H1 (cell line): ENCODE data around the gene BPHL. TPM values are rescaled to one million over a fixed set of nuclear protein-coding genes. Genes with fewer than 3 reads are reported as not detected.

Experiments used
- CTCF ChIA-PET: fragments of 300-600 bp; sonication (Branson Sonifier 250); formaldehyde crosslinking; loops from one replicate; lab custom pipeline; 2021; ENCODE audit not compliant: partially characterized antibody; lab: Charles Lee
- POLR2A ChIA-PET: fragments of 300-600 bp; sonication (Branson Sonifier 250); formaldehyde crosslinking; loops from one replicate; lab custom pipeline; 2021; ENCODE audit warnings: inconsistent platforms; ENCODE audit not compliant: partially characterized antibody; lab: Charles Lee
- DNase-seq, 2 experiments: peaks; one replicate each; pipeline versions ENCODE4 v3.0.0 to v3.0.0-alpha.2; 2010 to 2022; ENCODE audit warnings: low spot score in 2 of 2, low read depth in 1 of 2, mixed read lengths in 1 of 2
- FAIRE-seq: peaks from 2 replicates; lab custom pipeline; 2011; peaks lifted over from hg19 to GRCh38; lab: Jason Lieb, UNC
- H2AFZ ChIP-seq: 2 replicates; pipeline ENCODE4 v1.8.1; 2012; ENCODE audit warnings: low read length, inconsistent platforms
- H2AK5ac ChIP-seq: 2 replicates; pipeline ENCODE4 v1.6.1; 2013; ENCODE audit warnings: low read depth, low read length
- H2BK120ac ChIP-seq: replicated peaks from 2 replicates; pipeline ENCODE3; 2013; ENCODE audit warnings: low read depth, low read length, inconsistent platforms
- H2BK12ac ChIP-seq: 2 replicates; pipeline ENCODE4 v1.6.1; 2013; ENCODE audit warnings: low read depth, low read length
- H2BK15ac ChIP-seq: 2 replicates; pipeline ENCODE4 v1.6.1; 2013; ENCODE audit warnings: low read length
- H2BK20ac ChIP-seq: 2 replicates; pipeline ENCODE4 v1.6.1; 2013; ENCODE audit warnings: low read length
- H2BK5ac ChIP-seq: 2 replicates; pipeline ENCODE4 v1.6.1; 2013; ENCODE audit warnings: low read depth, low read length
- H3K14ac ChIP-seq: 2 replicates; pipeline ENCODE4 v1.6.1; 2013; ENCODE audit warnings: inconsistent platforms; ENCODE audit not compliant: insufficient read length
- H3K18ac ChIP-seq: 2 replicates; pipeline ENCODE4 v1.6.1; 2013; ENCODE audit warnings: low read length; ENCODE audit errors: extremely low read depth
- H3K23ac ChIP-seq: 2 replicates; pipeline ENCODE4 v1.6.1; 2013; ENCODE audit warnings: inconsistent platforms; ENCODE audit not compliant: insufficient read length
- H3K23me2 ChIP-seq: 2 replicates; pipeline ENCODE4 v1.6.1; 2013; ENCODE audit warnings: low read depth, low read length
- H3K27ac ChIP-seq: 2 replicates; pipeline ENCODE4 v1.6.1; 2011; ENCODE audit warnings: low read depth, low read length, inconsistent platforms
- H3K27me3 ChIP-seq, 4 experiments: replicated peaks in 1 of 4; 1 replicate in 1 of 4; 2 replicates in 3 of 4; pipeline versions ENCODE4 v1.6.1 to v1.8.1; 2011 to 2013; ENCODE audit warnings: low read length in 3 of 4, mild to moderate bottlenecking in 3 of 4, inconsistent platforms in 2 of 4, mixed read lengths in 2 of 4, moderate library complexity in 1 of 4; ENCODE audit not compliant: control insufficient read depth in 3 of 4, insufficient read depth in 3 of 4; ENCODE audit errors: extremely low read depth in 1 of 4
- H3K36me3 ChIP-seq, 4 experiments: 2 replicates each; pipeline versions ENCODE4 v1.6.1 to v1.8.1; 2011 to 2013; ENCODE audit warnings: mild to moderate bottlenecking in 4 of 4, low read length in 3 of 4, moderate library complexity in 2 of 4, control low read depth in 1 of 4, inconsistent platforms in 1 of 4; ENCODE audit not compliant: insufficient read depth in 4 of 4, control insufficient read depth in 2 of 4
- H3K4ac ChIP-seq: replicated peaks from 2 replicates; pipeline ENCODE3; 2013; ENCODE audit warnings: low read length, low read depth, mixed read lengths, inconsistent platforms; ENCODE audit not compliant: insufficient read length
- H3K4me1 ChIP-seq, 4 experiments: replicated peaks in 1 of 4; 1 replicate in 1 of 4; 2 replicates in 3 of 4; pipeline versions ENCODE4 v1.6.1 to v1.8.1; 2011 to 2013; ENCODE audit warnings: low read length in 3 of 4, inconsistent platforms in 2 of 4, mixed read lengths in 1 of 4; ENCODE audit not compliant: insufficient read depth in 4 of 4, control insufficient read depth in 3 of 4
- H3K4me2 ChIP-seq, 2 experiments: 2 replicates each; pipeline versions ENCODE4 v1.6.1 to v1.8.1; 2011 to 2013; ENCODE audit warnings: low read depth in 2 of 2, low read length in 2 of 2, control low read depth in 1 of 2, inconsistent platforms in 1 of 2, mild to moderate bottlenecking in 1 of 2; ENCODE audit not compliant: insufficient read depth in 1 of 2
- H3K4me3 ChIP-seq, 4 experiments: fragments of 200-600, 300-600 bp in 1 of 4; sonication (generic), shearing (Covaris generic), sonication (Bioruptor Twin) in 1 of 4; 2 replicates each; pipeline versions ENCODE4 v1.5.1 to v1.8.1; 2011 to 2016; ENCODE audit warnings: low read length in 4 of 4, low read depth in 3 of 4, control low read depth in 2 of 4, inconsistent platforms in 2 of 4, mild to moderate bottlenecking in 2 of 4, mixed read lengths in 1 of 4, moderate library complexity in 1 of 4; ENCODE audit not compliant: insufficient read depth in 2 of 4; ENCODE audit errors: extremely low read depth in 1 of 4
- H3K56ac ChIP-seq: replicated peaks from 2 replicates; pipeline ENCODE3; 2013; ENCODE audit warnings: low read depth, mild to moderate bottlenecking, mixed read lengths, low read length, inconsistent platforms; ENCODE audit not compliant: insufficient read length
- H3K79me1 ChIP-seq: 2 replicates; pipeline ENCODE4 v1.6.1; 2013; ENCODE audit warnings: low read depth, low read length, control low read depth
- H3K79me2 ChIP-seq, 2 experiments: 2 replicates each; pipeline versions ENCODE4 v1.6.1 to v1.8.1; 2012 to 2013; ENCODE audit warnings: low read length in 2 of 2, mild to moderate bottlenecking in 2 of 2, inconsistent platforms in 1 of 2; ENCODE audit not compliant: insufficient read depth in 2 of 2, control insufficient read depth in 1 of 2
- H3K9ac ChIP-seq, 4 experiments: replicated peaks in 1 of 4; 1 replicate in 1 of 4; 2 replicates in 3 of 4; pipeline versions ENCODE4 v1.6.1 to v1.8.1; 2011 to 2013; ENCODE audit warnings: low read depth in 3 of 4, low read length in 3 of 4, control low read depth in 2 of 4, mild to moderate bottlenecking in 2 of 4, moderate library complexity in 2 of 4, inconsistent platforms in 1 of 4; ENCODE audit errors: extremely low read depth in 1 of 4
- H3K9me3 ChIP-seq, 2 experiments: 2 replicates each; pipeline versions ENCODE4 v1.6.1 to v1.8.1; 2012 to 2013; ENCODE audit warnings: mild to moderate bottlenecking in 2 of 2, moderate library complexity in 2 of 2, control low read depth in 1 of 2, inconsistent platforms in 1 of 2, low read depth in 1 of 2, low read length in 1 of 2, mixed read lengths in 1 of 2; ENCODE audit not compliant: insufficient read depth in 2 of 2
- H4K20me1 ChIP-seq, 2 experiments: replicated peaks in 1 of 2; 2 replicates each; pipeline versions ENCODE3 to v1.8.1; 2011 to 2013; ENCODE audit warnings: inconsistent platforms in 2 of 2, low read length in 2 of 2, mild to moderate bottlenecking in 1 of 2; ENCODE audit not compliant: insufficient read depth in 2 of 2, control insufficient read depth in 1 of 2
- H4K5ac ChIP-seq: 2 replicates; pipeline ENCODE4 v1.6.1; 2013; ENCODE audit warnings: low read length, low read depth, mixed read lengths, inconsistent platforms; ENCODE audit not compliant: insufficient read length
- H4K8ac ChIP-seq: 2 replicates; pipeline ENCODE4 v1.8.0; 2013; ENCODE audit warnings: mild to moderate bottlenecking, moderate library complexity, low read length, inconsistent platforms; ENCODE audit not compliant: insufficient read depth; ENCODE audit errors: extremely low read depth
- H4K91ac ChIP-seq: replicated peaks from 2 replicates; pipeline ENCODE3; 2013; ENCODE audit warnings: low read length, mixed read lengths, inconsistent platforms; ENCODE audit not compliant: insufficient read length
- GABPA ChIP-seq: IDR thresholded peaks from 2 replicates; pipeline ENCODE4 v1.6.1; 2011; ENCODE audit warnings: mild to moderate bottlenecking, low read length, moderate library complexity, borderline replicate concordance; ENCODE audit not compliant: insufficient read depth
- HDAC6 ChIP-seq: IDR thresholded peaks from one replicate; pipeline ENCODE4 v1.7.1; 2012; ENCODE audit warnings: low read depth, mild to moderate bottlenecking, inconsistent platforms, low read length, moderate library complexity
- KDM4A ChIP-seq: IDR thresholded peaks from one replicate; pipeline ENCODE4 v1.7.1; 2012; ENCODE audit warnings: low read depth, mild to moderate bottlenecking, moderate library complexity, low read length, inconsistent platforms; ENCODE audit not compliant: severe bottlenecking
- NANOG ChIP-seq: IDR thresholded peaks from 2 replicates; pipeline ENCODE4 v1.6.1; 2011; ENCODE audit warnings: low read length, low read depth, mild to moderate bottlenecking, inconsistent platforms; ENCODE audit not compliant: insufficient read depth, poor library complexity, severe bottlenecking
- POLR2AphosphoS5 ChIP-seq: IDR thresholded peaks from 2 replicates; pipeline ENCODE4 v1.6.1; 2011; ENCODE audit warnings: low read depth, low read length
- RAD21 ChIP-seq, 2 experiments: IDR thresholded peaks in 1 of 2; conservative IDR thresholded peaks in 1 of 2; 2 replicates each; pipeline ENCODE4 v1.6.1; 2011; ENCODE audit warnings: low read depth in 2 of 2, low read length in 2 of 2, improper control_type of control experiment in 1 of 2, inconsistent platforms in 1 of 2, mild to moderate bottlenecking in 1 of 2, moderate library complexity in 1 of 2
- RNF2 ChIP-seq: fragments of 200-900, 300-1000 bp; sonication (generic); IDR thresholded peaks from 2 replicates; pipeline ENCODE4 v1.7.1; 2016; ENCODE audit warnings: borderline replicate concordance, low read depth, mild to moderate bottlenecking, antibody characterized with exemption, low read length; ENCODE audit not compliant: poor library complexity, severe bottlenecking; ENCODE audit errors: missing control alignments
- SP4 ChIP-seq: IDR thresholded peaks from 2 replicates; pipeline ENCODE4 v1.6.1; 2012; ENCODE audit warnings: low read length, inconsistent platforms
- TAF1 ChIP-seq: IDR thresholded peaks from 2 replicates; pipeline ENCODE4 v1.6.1; 2011; ENCODE audit warnings: mild to moderate bottlenecking, low read depth, low read length
- WGBS, 2 experiments: shearing (Covaris generic) in 1 of 2; methylation state at CpG; one replicate each; pipeline versions ENCODE4 v1.1.6 to v1.1.7; 2013 to 2015; ENCODE audit warnings: low lambda C conversion rate in 2 of 2, mixed read lengths in 2 of 2, inconsistent platforms in 1 of 2, low coverage in 1 of 2, missing lambda C conversion rate in 1 of 2; ENCODE audit not compliant: insufficient replicate concordance in 2 of 2, insufficient coverage in 1 of 2, insufficient read length in 1 of 2; ENCODE audit errors: extremely low coverage in 1 of 2, missing lambda C conversion rate in 1 of 2; 5-methylcytosine and 5-hydroxymethylcytosine counted together
- polyA plus RNA-seq, 7 experiments: library from polyadenylated mRNA; depleted of rRNA in 3 of 7; stranded (reverse) in 5 of 7; unstranded in 2 of 7; fragments of >200 nt in 5 of 7; fragments of 200-250 nt in 2 of 7; gene quantifications; 1 replicate in 5 of 7; 2 replicates in 1 of 7; 4 replicates in 1 of 7; pipeline versions ENCODE4 v1.2.1 to v1.2.3, GENCODE V29; 2011 to 2013; ENCODE audit warnings: missing spikeins in 2 of 7, mixed read lengths in 2 of 7
- total RNA-seq: library from RNA; stranded (reverse); fragmentation: NEBNext Ultra II Directional; extraction: Animal tissue kit (Norgen Biotek cat#: 25700); gene quantifications from 2 replicates; pipeline ENCODE4 v1.2.1, GENCODE V29; 2021
- TF ChIP-seq, protein P1 (sequence below): IDR thresholded peaks from 2 replicates; pipeline ENCODE4 v1.6.1; 2012; ENCODE audit warnings: low read length, inconsistent platforms

Gene BPHL
- total and polyA plus RNA-seq, 2 of the 8 experiments (the other 6 are each of a cell fraction or from before 2014, with no cell fraction given) = 24.4 to 36.4 TPM

DNA sequence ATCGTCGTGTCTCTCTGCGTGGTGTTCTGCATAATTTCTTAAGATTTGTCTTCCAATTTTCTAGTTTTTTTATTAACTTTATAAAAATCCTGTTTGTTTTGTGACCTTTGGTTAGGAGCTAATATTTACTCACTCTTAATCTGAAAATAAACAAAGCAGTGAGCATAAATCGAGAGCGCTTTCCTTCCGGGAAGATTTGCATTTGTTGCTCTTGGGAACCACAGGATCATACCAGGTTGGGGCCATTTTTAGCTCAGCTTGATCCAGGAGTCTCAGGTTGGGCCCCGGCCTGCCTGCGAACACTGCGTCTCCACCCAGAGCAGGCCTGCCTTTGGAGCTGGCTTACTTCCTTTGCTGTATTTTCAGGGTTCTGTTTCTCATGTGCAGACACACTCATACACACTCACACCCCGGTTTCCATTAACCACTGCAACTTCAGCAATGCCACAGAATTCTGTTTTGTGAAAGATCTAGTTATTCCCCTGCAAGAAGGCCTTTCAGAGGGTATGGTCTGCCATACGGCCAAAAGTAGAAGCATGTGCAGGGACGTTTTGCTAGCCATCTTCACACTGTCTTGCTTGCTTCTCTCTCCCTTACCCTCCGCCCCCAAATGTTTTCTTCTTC lies 17.3 kb downstream of the BPHL start:
- no peak for DNase-seq
- Histone ChIP-seq H3K4me2 (no peak overlapping the region), H2BK12ac (no peak overlapping the region), H4K5ac (no peak overlapping the region), H4K20me1 (no peaks in the 10 kb centered on the region), H2BK5ac (no peak overlapping the region), H2AK5ac (no peak overlapping the region), H3K4ac (no peak overlapping the region), H3K9me3 (no peaks in the 10 kb centered on the region), H3K23ac (no peak overlapping the region), H2BK20ac (no peak overlapping the region), H3K14ac (no peak overlapping the region), H3K27me3 (no peaks in the 10 kb centered on the region), H3K18ac (no peak overlapping the region), H3K79me1 (no peaks in the 10 kb centered on the region), H3K23me2 (no peaks in the 10 kb centered on the region), H3K27ac (no peak overlapping the region), H3K4me1 (peaks cover 0 to 8% (median 1%) of the 10 kb centered on the region in 4 experiments; a peak in 2 of 7 replicates), H3K9ac (no peak overlapping the region), H3K36me3 (peaks cover 18 to 73% (median 39%) of the 10 kb centered on the region in 4 experiments), H3K4me3 (no peak overlapping the region), H4K91ac (no peak overlapping the region), H2BK15ac (no peak overlapping the region), H3K56ac (no peak overlapping the region), H2BK120ac (no peak overlapping the region), H2AFZ (no peak overlapping the region), H3K79me2 (no peaks in the 10 kb centered on the region), H4K8ac (no peak overlapping the region)
- POLR2A ChIA-PET = interaction anchor here (0.5 to 1.4 kb wide), 4 partner anchors 8 to 59 kb away, joined by 3 to 4 read pairs (median 3); no protein-coding TSS in a partner anchor
- 91% methylated on average over 13 of the region's 13 CpGs; no CpG with 5 or more reads in 1 of the 2 experiments for WGBS, 2 experiments
- CTCF ChIA-PET = interaction anchor here (1.4 to 1.6 kb wide), 2 partner anchors 101 to 102 kb away, joined by 4 read pairs; no protein-coding TSS in a partner anchor
- FAIRE-seq = no peak
- no peak for TF ChIP-seq TAF1
- TF ChIP-seq HDAC6 = no peak
- TF ChIP-seq POLR2AphosphoS5 = no peak
- TF ChIP-seq RNF2 = no peak
- TF ChIP-seq GABPA = no peak
- TF ChIP-seq NANOG = no peak
- TF ChIP-seq, protein P1, sequence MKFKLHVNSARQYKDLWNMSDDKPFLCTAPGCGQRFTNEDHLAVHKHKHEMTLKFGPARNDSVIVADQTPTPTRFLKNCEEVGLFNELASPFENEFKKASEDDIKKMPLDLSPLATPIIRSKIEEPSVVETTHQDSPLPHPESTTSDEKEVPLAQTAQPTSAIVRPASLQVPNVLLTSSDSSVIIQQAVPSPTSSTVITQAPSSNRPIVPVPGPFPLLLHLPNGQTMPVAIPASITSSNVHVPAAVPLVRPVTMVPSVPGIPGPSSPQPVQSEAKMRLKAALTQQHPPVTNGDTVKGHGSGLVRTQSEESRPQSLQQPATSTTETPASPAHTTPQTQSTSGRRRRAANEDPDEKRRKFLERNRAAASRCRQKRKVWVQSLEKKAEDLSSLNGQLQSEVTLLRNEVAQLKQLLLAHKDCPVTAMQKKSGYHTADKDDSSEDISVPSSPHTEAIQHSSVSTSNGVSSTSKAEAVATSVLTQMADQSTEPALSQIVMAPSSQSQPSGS = no peak
- no peak for TF ChIP-seq RAD21 (IDR thresholded peaks at IDR 0.05 in 1 of 2, conservative IDR thresholded peaks at IDR 0.05 in 1 of 2; ENCODE audit: low read depth in 2 of 2, low read length in 2 of 2)
- TF ChIP-seq SP4 = no peak
- TF ChIP-seq KDM4A = no peak
